HepG2 (cell line): ENCODE data around the gene SKI. TPM values are rescaled to one million over a fixed set of nuclear protein-coding genes. Genes with fewer than 3 reads are reported as not detected.

Experiments
- ATAC-seq: fragments of 200-7000 bp; cut with Tn5 transposase; 3 replicates; pipeline ENCODE4 v1.9.1; 2020; ENCODE audit warnings: mild to moderate bottlenecking, moderate library complexity
- BruUV-seq: library from RNA; stranded (reverse); fragments of 400-500 nt; replicated peaks from 2 replicates; lab custom pipeline; 2021; lab: Mats Ljungman, UMichigan
- CTCF ChIA-PET: fragments of 300-600 bp; formaldehyde crosslinking; extraction: SDS; loops from one replicate; lab custom pipeline; 2021; ENCODE audit warnings: low total read pairs, inconsistent platforms, low intra/inter-chr PET ratio; lab: Yijun Ruan, JAX
- POLR2A ChIA-PET: fragments of 350-600 bp; sonication (Branson Sonifier 250); formaldehyde crosslinking; loops from one replicate; lab custom pipeline; 2020; ENCODE audit warnings: antibody characterized with exemption, inconsistent platforms; lab: Yijun Ruan, JAX
- DNase-seq: peaks from one replicate; pipeline ENCODE4 v3.0.0-alpha.2; 2015; ENCODE audit warnings: low spot score
- FAIRE-seq: peaks from 3 replicates; lab custom pipeline; 2011; peaks lifted over from hg19 to GRCh38; lab: Jason Lieb, UNC
- H2AFZ ChIP-seq: one replicate; pipeline ENCODE4 v1.6.1; 2011; ENCODE audit warnings: low read length, inconsistent platforms
- H3K27ac ChIP-seq: fragments of 300-600 bp; 3 replicates; pipeline ENCODE4 v1.8.0; 2011; ENCODE audit warnings: mixed run types, mild to moderate bottlenecking, mixed read lengths, low read length, inconsistent platforms; ENCODE audit not compliant: insufficient read depth; ENCODE audit errors: extremely low read length
- H3K27me3 ChIP-seq, 2 experiments: fragments of 200-600 bp in 1 of 2; 2 replicates in 1 of 2; 3 replicates in 1 of 2; pipeline versions ENCODE4 v1.6.0 to v1.8.0; 2011; ENCODE audit warnings: low read length in 2 of 2, mild to moderate bottlenecking in 2 of 2, moderate library complexity in 2 of 2, inconsistent platforms in 1 of 2; ENCODE audit not compliant: insufficient read depth in 2 of 2, control insufficient read depth in 1 of 2
- H3K36me3 ChIP-seq, 2 experiments: fragments of 200-600 bp in 1 of 2; replicated peaks in 1 of 2; 2 replicates in 1 of 2; 3 replicates in 1 of 2; pipeline versions ENCODE4 v1.5.1 to v1.8.0; 2011; ENCODE audit warnings: low read length in 2 of 2, inconsistent platforms in 1 of 2; ENCODE audit not compliant: insufficient read depth in 2 of 2, control insufficient read depth in 1 of 2
- H3K4me1 ChIP-seq: 2 replicates; pipeline ENCODE4 v1.5.1; 2012; ENCODE audit warnings: low read length, inconsistent platforms; ENCODE audit not compliant: insufficient read depth
- H3K4me2 ChIP-seq: 2 replicates; pipeline ENCODE4 v1.6.0; 2011; ENCODE audit warnings: low read depth, low read length, inconsistent platforms
- H3K4me3 ChIP-seq, 3 experiments: fragments of 200-600 bp in 1 of 3; sonication (generic), shearing (Covaris generic) in 1 of 3; replicated peaks in 1 of 3; 2 replicates each; pipeline ENCODE4 v1.5.1; 2011 to 2016; ENCODE audit warnings: low read length in 3 of 3, inconsistent platforms in 2 of 3, low read depth in 2 of 3, mild to moderate bottlenecking in 2 of 3, control low read depth in 1 of 3, mixed read lengths in 1 of 3; ENCODE audit not compliant: insufficient read depth in 1 of 3
- H3K79me2 ChIP-seq: one replicate; pipeline ENCODE4 v1.6.1; 2011; ENCODE audit warnings: low read length, inconsistent platforms; ENCODE audit not compliant: insufficient read depth
- H3K9ac ChIP-seq: 2 replicates; pipeline ENCODE4 v1.6.0; 2011; ENCODE audit warnings: mild to moderate bottlenecking, low read depth, low read length, inconsistent platforms; ENCODE audit not compliant: insufficient read depth
- H3K9me3 ChIP-seq: 2 replicates; pipeline ENCODE4 v1.5.1; 2012; ENCODE audit warnings: mild to moderate bottlenecking, low read length
- H4K20me1 ChIP-seq: 2 replicates; pipeline ENCODE4 v1.6.0; 2011; ENCODE audit warnings: inconsistent platforms, mild to moderate bottlenecking, low read length, moderate library complexity; ENCODE audit not compliant: insufficient read depth
- CCDC6 ChIP-seq: sonication (generic); formaldehyde crosslinking; IDR thresholded peaks from 2 replicates; pipeline ENCODE4 v1.8.1; 2022; ENCODE audit warnings: mild to moderate bottlenecking, missing genetic modification reagents, moderate library complexity
- CSRNP2 ChIP-seq: sonication (generic); formaldehyde crosslinking; conservative IDR thresholded peaks from 2 replicates; pipeline ENCODE4 v1.8.0; 2022; ENCODE audit warnings: low read depth, missing genetic modification reagents
- ELF3 ChIP-seq: IDR thresholded peaks from 2 replicates; pipeline ENCODE4 v1.6.1; 2016; ENCODE audit warnings: missing genetic modification reagents, missing compliant biosample characterization
- FOXC1 ChIP-seq: sonication (generic); formaldehyde crosslinking; IDR thresholded peaks from 2 replicates; pipeline ENCODE4 v1.8.0; 2022; ENCODE audit warnings: mild to moderate bottlenecking, missing genetic modification reagents, borderline replicate concordance
- NR3C1 ChIP-seq: sonication (generic); formaldehyde crosslinking; IDR thresholded peaks from 2 replicates; pipeline ENCODE4 v1.4.0; 2020; ENCODE audit warnings: missing genetic modification reagents
- POLR2AphosphoS2 ChIP-seq: IDR thresholded peaks from 2 replicates; pipeline ENCODE4 v1.6.1; 2011; ENCODE audit warnings: low read depth, low read length, improper control_type of control experiment
- SRSF4 ChIP-seq: fragments of 200-400 bp; formaldehyde crosslinking; IDR thresholded peaks from one replicate; pipeline ENCODE4 v1.6.1; 2018; ENCODE audit warnings: mild to moderate bottlenecking, low read depth, low read length, moderate library complexity; ENCODE audit not compliant: poor library complexity, severe bottlenecking
- ZHX1 ChIP-seq: sonication (generic); formaldehyde crosslinking; IDR thresholded peaks from 2 replicates; pipeline ENCODE4 v1.8.1; 2022; ENCODE audit warnings: low read depth, mild to moderate bottlenecking, missing genetic modification reagents
- ZNF20 ChIP-seq: sonication (generic); formaldehyde crosslinking; IDR thresholded peaks from 2 replicates; pipeline ENCODE4 v1.4.0; 2020; ENCODE audit warnings: mild to moderate bottlenecking, moderate library complexity, missing genetic modification reagents
- WGBS: methylation state at CpG from one replicate; pipeline ENCODE4 v1.1.6; 2017; ENCODE audit warnings: low lambda C conversion rate; 5-methylcytosine and 5-hydroxymethylcytosine counted together
- in situ Hi-C: cut with HindIII; loops from 2 replicates; pipeline ENCODE4 v1.10.0; 2017; ENCODE audit warnings: low pct_unique_long_range_greater_than_20kb; ENCODE audit not compliant: extremely low pct_ligation_motif_present
- intact Hi-C: fragments of 100-400 bp; cut with micrococcal nuclease; formaldehyde crosslinking; loops from one replicate; pipeline ENCODE4 v1.10.0; 2022; ENCODE audit not compliant: unreplicated experiment
- polyA plus RNA-seq, 8 experiments: library from polyadenylated mRNA; depleted of rRNA in 3 of 8; stranded (reverse) in 7 of 8; unstranded in 1 of 8; fragments of >200 nt; fragmentation: Illumina TruSeq in 4 of 8; extraction: Trizol in 4 of 8; gene quantifications; 2 replicates each; pipeline versions ENCODE4 v1.2.1 to v1.2.3, GENCODE V29; 2011 to 2016; ENCODE audit warnings: low read depth in 4 of 8, missing spikeins in 1 of 8, mixed read lengths in 1 of 8; ENCODE audit not compliant: insufficient read depth in 1 of 8
- total RNA-seq, 5 experiments: library from RNA; depleted of rRNA; stranded (reverse); fragments of >200 nt; fragmentation: Illumina TruSeq; extraction: Trizol; gene quantifications; 2 replicates each; pipeline ENCODE4 v1.2.3, GENCODE V29; 2016; ENCODE audit warnings: low read depth in 1 of 5
- TF ChIP-seq, protein P1 (sequence below): IDR thresholded peaks from 2 replicates; pipeline ENCODE4 v1.6.1; 2012; ENCODE audit warnings: inconsistent platforms
- TF ChIP-seq, protein P2 (sequence below): sonication (generic); formaldehyde crosslinking; IDR thresholded peaks from 2 replicates; pipeline ENCODE4 v1.5.1; 2020; ENCODE audit warnings: mild to moderate bottlenecking, missing genetic modification reagents, moderate library complexity

SKI gene
- total and polyA plus RNA-seq, 2 of the 13 experiments (the other 11 are each of a cell fraction or from before 2014, with no cell fraction given): 4.7 to 6.9 TPM

DNA sequence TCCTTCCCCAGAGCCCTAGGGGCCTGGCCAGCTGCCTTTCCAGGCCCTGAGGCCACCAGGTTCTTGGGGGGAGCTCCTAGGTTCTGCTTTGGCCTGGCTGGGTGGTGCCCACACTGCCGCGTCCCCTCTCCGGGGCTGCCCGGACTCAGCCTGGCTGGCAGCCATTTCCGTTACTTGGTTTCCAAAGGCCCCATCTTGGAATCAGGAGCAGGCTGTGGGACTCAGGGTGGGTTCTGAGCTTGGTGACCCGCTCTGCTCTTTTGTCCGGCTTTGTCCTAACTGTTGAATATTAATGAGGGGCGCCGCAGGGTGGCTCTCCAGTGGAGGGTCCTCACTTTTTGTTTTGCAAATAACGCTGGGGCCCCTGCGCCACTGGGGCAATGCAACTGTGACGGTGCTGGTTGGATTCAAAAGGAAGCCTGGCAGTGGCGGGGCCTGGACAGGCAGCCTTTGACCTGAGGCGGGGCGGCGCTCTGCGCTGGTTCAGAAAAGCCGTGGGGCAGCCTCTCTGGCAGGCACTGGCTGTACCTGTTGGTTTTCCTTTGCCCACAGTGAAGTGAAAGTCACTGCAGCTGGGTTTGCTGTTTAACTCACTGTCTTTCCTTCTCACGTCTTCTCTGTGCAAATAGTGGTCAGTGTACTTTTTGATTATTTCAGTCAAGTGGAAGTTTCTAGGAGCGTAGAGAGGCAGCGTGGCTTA lies 20.2 kb downstream of the SKI start:
- Histone ChIP-seq H3K4me1 (peaks cover 73% of the 10 kb centered on the region), H3K4me2 (peak overlapping the region; percentile 73), H3K9me3 (no peaks in the 10 kb centered on the region), H3K79me2 (peaks cover 91% of the 10 kb centered on the region), H4K20me1 (peaks cover 34% of the 10 kb centered on the region; the same call in 1 of the 2 replicates), H3K4me3 (peak overlapping the region; percentile 38 to 54 (median 43); a peak in 5 of 6 replicates), H3K27ac (peak overlapping the region; percentile 72), H3K27me3 (no peaks in the 10 kb centered on the region), H3K9ac (peak overlapping the region; percentile 40), H3K36me3 (peaks cover 0 to under 1% of the 10 kb centered on the region in 2 experiments; a peak in 3 of 5 replicates), H2AFZ (no peak overlapping the region)
- intact Hi-C loops: loop anchor here (1.0 to 2.0 kb wide), 2 partner anchors 13 to 22 kb away; no protein-coding TSS in a partner anchor
- ChIA-PET CTCF (no interaction called here), POLR2A (interaction anchor here (0.7 to 4.3 kb wide), 3 partner anchors 12 to 41 kb away, joined by 3 to 50 read pairs (median 5); no protein-coding TSS in a partner anchor)
- FAIRE-seq: peak; percentile 79
- ATAC-seq: peak; percentile 79
- in situ Hi-C loops: no loop called here
- BruUV-seq: no TSS peak
- peak; percentile 65 for DNase-seq
- 7% methylated on average over 13 of the region's 21 CpGs for WGBS
- TF ChIP-seq CCDC6 (no peak), ELF3 (CRISPR knock-in tag) (peak; percentile 35; the same call in 1 of the 2 replicates), ZNF20 (CRISPR knock-in tag) (no peak), NR3C1 (CRISPR knock-in tag) (no peak), FOXC1 (CRISPR knock-in tag) (0 out of 2 replicates have a peak, but pooled peaks have one; percentile 35), SRSF4 (no peak), ZHX1 (peak; percentile 83; the same call in 1 of the 2 replicates), CSRNP2 (CRISPR knock-in tag) (no peak), POLR2AphosphoS2 (no peak)
- TF ChIP-seq, protein P1, sequence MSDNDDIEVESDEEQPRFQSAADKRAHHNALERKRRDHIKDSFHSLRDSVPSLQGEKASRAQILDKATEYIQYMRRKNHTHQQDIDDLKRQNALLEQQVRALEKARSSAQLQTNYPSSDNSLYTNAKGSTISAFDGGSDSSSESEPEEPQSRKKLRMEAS: 0 out of 2 replicates have a peak, but pooled peaks have one; percentile 31
- TF ChIP-seq, protein P2, sequence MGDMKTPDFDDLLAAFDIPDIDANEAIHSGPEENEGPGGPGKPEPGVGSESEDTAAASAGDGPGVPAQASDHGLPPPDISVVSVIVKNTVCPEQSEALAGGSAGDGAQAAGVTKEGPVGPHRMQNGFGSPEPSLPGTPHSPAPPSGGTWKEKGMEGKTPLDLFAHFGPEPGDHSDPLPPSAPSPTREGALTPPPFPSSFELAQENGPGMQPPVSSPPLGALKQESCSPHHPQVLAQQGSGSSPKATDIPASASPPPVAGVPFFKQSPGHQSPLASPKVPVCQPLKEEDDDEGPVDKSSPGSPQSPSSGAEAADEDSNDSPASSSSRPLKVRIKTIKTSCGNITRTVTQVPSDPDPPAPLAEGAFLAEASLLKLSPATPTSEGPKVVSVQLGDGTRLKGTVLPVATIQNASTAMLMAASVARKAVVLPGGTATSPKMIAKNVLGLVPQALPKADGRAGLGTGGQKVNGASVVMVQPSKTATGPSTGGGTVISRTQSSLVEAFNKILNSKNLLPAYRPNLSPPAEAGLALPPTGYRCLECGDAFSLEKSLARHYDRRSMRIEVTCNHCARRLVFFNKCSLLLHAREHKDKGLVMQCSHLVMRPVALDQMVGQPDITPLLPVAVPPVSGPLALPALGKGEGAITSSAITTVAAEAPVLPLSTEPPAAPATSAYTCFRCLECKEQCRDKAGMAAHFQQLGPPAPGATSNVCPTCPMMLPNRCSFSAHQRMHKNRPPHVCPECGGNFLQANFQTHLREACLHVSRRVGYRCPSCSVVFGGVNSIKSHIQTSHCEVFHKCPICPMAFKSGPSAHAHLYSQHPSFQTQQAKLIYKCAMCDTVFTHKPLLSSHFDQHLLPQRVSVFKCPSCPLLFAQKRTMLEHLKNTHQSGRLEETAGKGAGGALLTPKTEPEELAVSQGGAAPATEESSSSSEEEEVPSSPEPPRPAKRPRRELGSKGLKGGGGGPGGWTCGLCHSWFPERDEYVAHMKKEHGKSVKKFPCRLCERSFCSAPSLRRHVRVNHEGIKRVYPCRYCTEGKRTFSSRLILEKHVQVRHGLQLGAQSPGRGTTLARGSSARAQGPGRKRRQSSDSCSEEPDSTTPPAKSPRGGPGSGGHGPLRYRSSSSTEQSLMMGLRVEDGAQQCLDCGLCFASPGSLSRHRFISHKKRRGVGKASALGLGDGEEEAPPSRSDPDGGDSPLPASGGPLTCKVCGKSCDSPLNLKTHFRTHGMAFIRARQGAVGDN (CRISPR knock-in tag): peak; percentile 90
